ENCODE results near the gene FBXO31.

- TF ChIP-seq POLR2AphosphoS5 (IDR thresholded peaks at IDR 0.05; ENCODE audit: low read depth, low read length) = no peak
- TF ChIP-seq POLR2A (IDR thresholded peaks at IDR 0.05; ENCODE audit: low read depth, low read length) = no peak
Observed at GRCh38 chr16:87342504-87342903, 41.1 kb downstream of the FBXO31 start.

Measured in GM12892 (cell line).